Lower leg skin (tissue), 3 donors: ENCODE results near the gene QPRT.

Experiments used
- CTCF ChIP-seq, 3 donors: fragments of 450-650 bp; IDR thresholded peaks; one replicate each; pipeline ENCODE4 v1.5.1; 2016; ENCODE audit warnings: antibody characterized with exemption in 3 of 3, mild to moderate bottlenecking in 3 of 3, moderate library complexity in 2 of 3
- POLR2A ChIP-seq, 2 donors: fragments of 450-650 bp; IDR thresholded peaks; one replicate each; pipeline ENCODE4 v1.6.1; 2016 to 2017; ENCODE audit warnings: antibody characterized with exemption in 2 of 2, mild to moderate bottlenecking in 1 of 2, moderate library complexity in 1 of 2

DNA sequence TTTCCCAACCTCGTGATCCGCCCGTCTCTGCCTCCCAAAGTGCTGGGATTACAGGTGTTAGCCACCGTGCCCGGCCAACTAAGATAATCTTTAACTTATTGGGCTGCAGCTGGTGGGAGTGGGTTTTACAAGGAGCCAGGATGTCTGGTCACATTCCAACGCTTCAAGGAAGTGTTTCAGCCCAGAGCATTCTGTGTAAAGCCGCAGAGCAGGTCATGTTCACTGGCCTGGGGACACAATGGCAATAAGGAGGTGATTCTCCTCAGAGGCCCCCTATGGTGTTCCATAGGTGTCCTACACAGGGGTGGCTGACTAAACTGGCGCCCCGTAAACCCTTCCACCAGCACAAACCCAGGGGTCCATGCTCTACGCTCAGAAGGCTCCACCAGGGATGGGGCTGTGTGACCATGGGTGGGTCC is 1.2 kb downstream of the QPRT start:
- TF ChIP-seq CTCF (IDR thresholded peaks at IDR 0.05) (no peak), POLR2A (IDR thresholded peaks at IDR 0.05) (no peak)
